Tibial nerve (tissue), 4 donors: ENCODE measurements around the gene WDR88. TPM values are rescaled to one million over a fixed set of nuclear protein-coding genes. Genes with fewer than 3 reads are reported as not detected.

Experiments used
- DNase-seq, 2 donors: peaks; one replicate each; pipeline ENCODE4 v3.0.0-alpha.2; 2019; ENCODE audit warnings: low spot score in 2 of 2
- H3K27ac ChIP-seq, 4 donors: fragments of 200-600 bp; sonication (generic) in 3 of 4; one replicate each; pipeline ENCODE4 v1.5.1; 2017 to 2019; ENCODE audit warnings: mild to moderate bottlenecking in 1 of 4
- H3K27me3 ChIP-seq, 2 donors: fragments of 200-600 bp; sonication (generic) in 1 of 2; one replicate each; pipeline versions ENCODE4 v1.5.1 to v1.6.0; 2017 to 2019
- H3K36me3 ChIP-seq, 3 donors: fragments of 200-600 bp; sonication (generic); one replicate each; pipeline ENCODE4 v1.5.1; 2018 to 2019
- H3K4me1 ChIP-seq, 4 donors: fragments of 200-600 bp; sonication (generic) in 3 of 4; one replicate each; pipeline ENCODE4 v1.5.1; 2017 to 2019
- H3K4me3 ChIP-seq, 4 donors: fragments of 200-600 bp; sonication (generic) in 3 of 4; one replicate each; pipeline ENCODE4 v1.5.1; 2017 to 2019; ENCODE audit warnings: mild to moderate bottlenecking in 1 of 4, moderate library complexity in 1 of 4
- H3K9me3 ChIP-seq, 4 donors: fragments of 200-600 bp; sonication (generic) in 3 of 4; one replicate each; pipeline ENCODE4 v1.5.1; 2017 to 2019
- CTCF ChIP-seq, 5 experiments: fragments of 200-600 bp in 3 of 5; fragments of 450-650 bp in 2 of 5; sonication (generic) in 3 of 5; IDR thresholded peaks; one replicate each; pipeline ENCODE4 v1.5.1; 2016 to 2019; ENCODE audit warnings: antibody characterized with exemption in 5 of 5, mild to moderate bottlenecking in 3 of 5, moderate library complexity in 2 of 5
- EP300 ChIP-seq, 2 donors: sonication (generic); formaldehyde crosslinking; IDR thresholded peaks; one replicate each; pipeline ENCODE4 v1.6.1; 2017; ENCODE audit warnings: antibody characterized with exemption in 2 of 2, mild to moderate bottlenecking in 1 of 2
- POLR2A ChIP-seq, 2 donors: fragments of 450-650 bp; IDR thresholded peaks; one replicate each; pipeline ENCODE4 v1.6.1; 2017; ENCODE audit warnings: antibody characterized with exemption in 2 of 2, mild to moderate bottlenecking in 2 of 2, moderate library complexity in 2 of 2
- WGBS, 2 donors: methylation state at CpG; one replicate each; pipeline ENCODE4 v1.1.5; 2018; 5-methylcytosine and 5-hydroxymethylcytosine counted together
- total RNA-seq, 4 donors: library from RNA; depleted of rRNA; stranded (reverse); fragments of >200 nt; gene quantifications; one replicate each; pipeline ENCODE4 v1.1.0, GENCODE V29; 2016

Gene WDR88
- total RNA-seq, 4 donors from 2014 or later = not detected

GRCh38 chr19:33168528-33168927, 36.6 kb downstream of the WDR88 start:
- H3K9me3 ChIP-seq = peaks cover 0 to 10% (median 0%) of the 10 kb centered on the region in 4 donors
- H3K27me3 ChIP-seq = no peaks in the 10 kb centered on the region
- no peak overlapping the region for H3K27ac ChIP-seq
- no peak overlapping the region for H3K4me3 ChIP-seq
- no peaks in the 10 kb centered on the region for H3K4me1 ChIP-seq
- TF ChIP-seq POLR2A (IDR thresholded peaks at IDR 0.05) = no peak
- TF ChIP-seq CTCF (IDR thresholded peaks at IDR 0.05) = no peak
- TF ChIP-seq EP300 (IDR thresholded peaks at IDR 0.05) = no peak
- DNase-seq = no peak
- WGBS, 2 donors = 90 to 97% methylated on average over 1 of the region's 1 CpG
- no peaks in the 10 kb centered on the region for H3K36me3 ChIP-seq

- TF ChIP-seq POLR2A (IDR thresholded peaks at IDR 0.05) (no peak), CTCF (IDR thresholded peaks at IDR 0.05) (no peak), EP300 (IDR thresholded peaks at IDR 0.05) (no peak)
- 83 to 93% methylated on average over 1 of the region's 1 CpG for WGBS, 2 donors
- peaks cover 0 to 10% (median 0%) of the 10 kb centered on the region in 4 donors for H3K9me3 ChIP-seq
- no peaks in the 10 kb centered on the region for H3K36me3 ChIP-seq
- H3K4me3 ChIP-seq = no peak overlapping the region
- no peak overlapping the region for H3K27ac ChIP-seq
- no peaks in the 10 kb centered on the region for H3K27me3 ChIP-seq
- DNase-seq = no peak
- H3K4me1 ChIP-seq = peaks cover 0 to 12% (median 9%) of the 10 kb centered on the region in 4 donors
Observed at GRCh38 chr19:33171222-33171795, 39.4 kb downstream of the WDR88 start.

GRCh38 chr19:33171916-33172359, 40.0 kb downstream of the WDR88 start:
- Histone ChIP-seq H3K9me3 (peaks cover 0 to 10% (median 0%) of the 10 kb centered on the region in 4 donors), H3K27me3 (no peaks in the 10 kb centered on the region), H3K27ac (no peak overlapping the region), H3K36me3 (no peaks in the 10 kb centered on the region), H3K4me3 (no peak overlapping the region), H3K4me1 (peaks cover 0 to 12% (median 9%) of the 10 kb centered on the region in 4 donors)
- 82 to 89% methylated on average over 6 of the region's 6 CpGs for WGBS, 2 donors
- no peak for DNase-seq
- TF ChIP-seq POLR2A (IDR thresholded peaks at IDR 0.05) (no peak), CTCF (IDR thresholded peaks at IDR 0.05) (no peak), EP300 (IDR thresholded peaks at IDR 0.05) (no peak)

GRCh38 chr19:33174186-33174585, 42.3 kb downstream of the WDR88 start:
- 63 to 79% methylated on average over 2 to 5 of the region's 5 CpGs for WGBS, 2 donors
- Histone ChIP-seq H3K9me3 (no peaks in the 10 kb centered on the region), H3K27ac (no peak overlapping the region), H3K4me1 (peaks cover 0 to 22% (median 16%) of the 10 kb centered on the region in 4 donors), H3K27me3 (no peaks in the 10 kb centered on the region), H3K36me3 (no peaks in the 10 kb centered on the region), H3K4me3 (no peak overlapping the region)
- no peak for TF ChIP-seq POLR2A (IDR thresholded peaks at IDR 0.05)
- no peak for TF ChIP-seq CTCF (IDR thresholded peaks at IDR 0.05)
- TF ChIP-seq EP300 (IDR thresholded peaks at IDR 0.05) = no peak
- DNase-seq = no peak

GRCh38 chr19:33175156-33175782, 43.4 kb downstream of the WDR88 start:
- H3K27ac ChIP-seq = no peak overlapping the region
- no peak for DNase-seq
- TF ChIP-seq CTCF (IDR thresholded peaks at IDR 0.05) (no peak), POLR2A (IDR thresholded peaks at IDR 0.05) (no peak), EP300 (IDR thresholded peaks at IDR 0.05) (no peak)
- 93 to 96% methylated on average over 10 of the region's 10 CpGs for WGBS, 2 donors
- H3K4me1 ChIP-seq = peaks cover 0 to 22% (median 16%) of the 10 kb centered on the region in 4 donors
- H3K9me3 ChIP-seq = no peaks in the 10 kb centered on the region
- H3K27me3 ChIP-seq = no peaks in the 10 kb centered on the region
- no peaks in the 10 kb centered on the region for H3K36me3 ChIP-seq
- H3K4me3 ChIP-seq = no peak overlapping the region
